Sigmoid colon (tissue), 7 donors: ENCODE data around the gene EARS2. TPM values are rescaled to one million over a fixed set of nuclear protein-coding genes. Genes with fewer than 3 reads are reported as not detected.

Experiments used
- DNase-seq: peaks from one replicate; pipeline ENCODE4 v3.0.0-alpha.2; 2019
- H3K27ac ChIP-seq, 4 donors: fragments of 200-600 bp; sonication (generic); one replicate each; pipeline ENCODE4 v1.5.1; 2016 to 2019; ENCODE audit warnings: mild to moderate bottlenecking in 1 of 4
- H3K27me3 ChIP-seq, 3 donors: fragments of 200-600 bp; sonication (generic); one replicate each; pipeline ENCODE4 v1.5.1; 2019; ENCODE audit warnings: mild to moderate bottlenecking in 1 of 3
- H3K36me3 ChIP-seq, 4 donors: fragments of 200-600 bp; sonication (generic); one replicate each; pipeline ENCODE4 v1.5.1; 2016 to 2019
- H3K4me1 ChIP-seq, 4 donors: fragments of 200-600 bp; sonication (generic); one replicate each; pipeline ENCODE4 v1.5.1; 2017 to 2019
- H3K4me3 ChIP-seq, 4 donors: fragments of 200-600 bp; sonication (generic); one replicate each; pipeline ENCODE4 v1.5.1; 2017 to 2019; ENCODE audit warnings: mild to moderate bottlenecking in 2 of 4, moderate library complexity in 1 of 4
- H3K9me3 ChIP-seq, 4 donors: fragments of 200-600 bp in 3 of 4; sonication (generic) in 3 of 4; one replicate each; pipeline versions ENCODE4 v1.5.1 to v1.6.1; 2013 to 2019
- EP300 ChIP-seq, 4 donors: sonication (generic); formaldehyde crosslinking; IDR thresholded peaks; one replicate each; pipeline ENCODE4 v1.6.1; 2017; ENCODE audit warnings: antibody characterized with exemption in 4 of 4
- POLR2A ChIP-seq, 2 donors: fragments of 450-650 bp; IDR thresholded peaks; one replicate each; pipeline ENCODE4 v1.6.1; 2016; ENCODE audit warnings: antibody characterized with exemption in 2 of 2, mild to moderate bottlenecking in 2 of 2, moderate library complexity in 2 of 2
- POLR2AphosphoS5 ChIP-seq, 4 donors: sonication (generic); formaldehyde crosslinking; IDR thresholded peaks; one replicate each; pipeline ENCODE4 v1.6.1; 2017; ENCODE audit warnings: antibody characterized with exemption in 4 of 4
- WGBS, 2 donors: extraction: QIAGEN DNeasy Blood & Tissue Kit; methylation state at CpG; one replicate each; pipeline ENCODE4 v1.1.7; 2013; 5-methylcytosine and 5-hydroxymethylcytosine counted together
- intact Hi-C: fragments of 100-400 bp; cut with DNase I; formaldehyde crosslinking; loops from one replicate; pipeline ENCODE4 v1.15.1; 2023
- polyA plus RNA-seq, 3 donors: library from polyadenylated mRNA; stranded (reverse); fragments of 200-250 nt; gene quantifications; one replicate each; pipeline ENCODE4 v1.2.3, GENCODE V29; 2013
- total RNA-seq, 4 donors: library from RNA; depleted of rRNA; stranded (reverse); fragments of >200 nt; gene quantifications; one replicate each; pipeline ENCODE4 v1.1.0, GENCODE V29; 2016
- TF ChIP-seq, protein P1 (sequence below), 4 experiments: fragments of 450-650 bp in 3 of 4; fragments of 200-600 bp in 1 of 4; IDR thresholded peaks; one replicate each; pipeline ENCODE4 v1.5.1; 2016 to 2019; ENCODE audit warnings: antibody characterized with exemption in 4 of 4, mild to moderate bottlenecking in 3 of 4, moderate library complexity in 2 of 4
- donor health status: healthy with polysubstance abuse.
- donor health status: Bipolar disorder and iron deficiency.
- donor health status: healthy.

EARS2 gene
- total and polyA plus RNA-seq, 7 donors, result 6.6 to 19.4 (median 8.2) TPM

DNA sequence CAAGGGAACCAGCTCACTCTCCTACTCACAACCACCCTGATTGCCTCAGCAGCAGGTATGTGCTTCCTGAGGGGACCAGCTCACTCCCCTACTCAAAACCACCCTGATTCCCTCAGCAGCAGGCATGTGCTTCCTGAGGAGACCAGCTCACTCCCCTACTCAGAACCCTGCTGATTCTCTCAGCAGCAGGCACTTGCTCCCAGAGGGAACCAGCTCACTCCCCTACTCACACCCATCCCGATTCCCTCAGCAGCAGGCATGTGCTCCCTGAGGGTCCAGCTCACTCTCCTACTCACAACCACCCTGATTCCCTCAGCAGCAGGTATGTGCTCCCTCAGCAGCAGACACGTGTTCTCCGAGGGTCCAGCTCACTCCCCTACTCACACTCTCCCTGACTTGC, 78.0 kb downstream of the EARS2 start:
- intact Hi-C loops, result no loop called here

DNA sequence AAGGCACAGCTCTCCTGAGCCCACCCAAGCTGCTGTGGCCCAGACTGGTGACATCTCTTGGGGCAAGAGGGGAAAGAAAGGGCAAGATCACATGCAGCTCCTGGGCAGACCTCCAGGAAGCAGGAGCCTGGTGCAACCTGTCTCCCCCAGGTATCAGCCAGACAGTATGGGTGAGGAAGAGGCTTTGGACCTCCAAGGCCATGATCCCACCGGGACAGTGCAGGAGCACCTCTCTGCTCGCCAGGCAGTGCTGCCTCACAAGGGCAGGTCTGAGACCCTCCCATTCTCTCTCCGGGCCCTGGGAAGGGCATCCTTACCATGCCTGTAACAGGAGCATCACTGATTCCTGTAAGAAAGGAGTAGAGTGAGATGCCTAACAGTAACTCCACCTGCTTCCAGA, 78.6 kb downstream of the EARS2 start:
- Histone ChIP-seq H3K27ac (no peak overlapping the region), H3K4me1 (no peaks in the 10 kb centered on the region), H3K27me3 (no peaks in the 10 kb centered on the region), H3K9me3 (no peaks in the 10 kb centered on the region), H3K36me3 (peaks cover 66 to 100% (median 73%) of the 10 kb centered on the region in 4 donors), H3K4me3 (no peak overlapping the region)
- intact Hi-C loops, result no loop called here
- no peak for DNase-seq
- WGBS, 2 donors, result 95 to 97% methylated on average over 3 of the region's 3 CpGs
- TF ChIP-seq EP300 (IDR thresholded peaks at IDR 0.05), result no peak
- no peak for TF ChIP-seq POLR2A (IDR thresholded peaks at IDR 0.05)
- no peak for TF ChIP-seq POLR2AphosphoS5 (IDR thresholded peaks at IDR 0.05)
- TF ChIP-seq, protein P1, sequence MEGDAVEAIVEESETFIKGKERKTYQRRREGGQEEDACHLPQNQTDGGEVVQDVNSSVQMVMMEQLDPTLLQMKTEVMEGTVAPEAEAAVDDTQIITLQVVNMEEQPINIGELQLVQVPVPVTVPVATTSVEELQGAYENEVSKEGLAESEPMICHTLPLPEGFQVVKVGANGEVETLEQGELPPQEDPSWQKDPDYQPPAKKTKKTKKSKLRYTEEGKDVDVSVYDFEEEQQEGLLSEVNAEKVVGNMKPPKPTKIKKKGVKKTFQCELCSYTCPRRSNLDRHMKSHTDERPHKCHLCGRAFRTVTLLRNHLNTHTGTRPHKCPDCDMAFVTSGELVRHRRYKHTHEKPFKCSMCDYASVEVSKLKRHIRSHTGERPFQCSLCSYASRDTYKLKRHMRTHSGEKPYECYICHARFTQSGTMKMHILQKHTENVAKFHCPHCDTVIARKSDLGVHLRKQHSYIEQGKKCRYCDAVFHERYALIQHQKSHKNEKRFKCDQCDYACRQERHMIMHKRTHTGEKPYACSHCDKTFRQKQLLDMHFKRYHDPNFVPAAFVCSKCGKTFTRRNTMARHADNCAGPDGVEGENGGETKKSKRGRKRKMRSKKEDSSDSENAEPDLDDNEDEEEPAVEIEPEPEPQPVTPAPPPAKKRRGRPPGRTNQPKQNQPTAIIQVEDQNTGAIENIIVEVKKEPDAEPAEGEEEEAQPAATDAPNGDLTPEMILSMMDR (IDR thresholded peaks at IDR 0.05), result no peak

More for the DNA sequence above, 78.0 kb downstream of the EARS2 start:
- no peaks in the 10 kb centered on the region for H3K4me1 ChIP-seq
- no peaks in the 10 kb centered on the region for H3K9me3 ChIP-seq
- no peak overlapping the region for H3K4me3 ChIP-seq
- H3K27me3 ChIP-seq, result no peaks in the 10 kb centered on the region
- H3K36me3 ChIP-seq, result peaks cover 61 to 99% (median 72%) of the 10 kb centered on the region in 4 donors
- DNase-seq, result no peak
- TF ChIP-seq EP300 (IDR thresholded peaks at IDR 0.05) (no peak), POLR2A (IDR thresholded peaks at IDR 0.05) (no peak), POLR2AphosphoS5 (IDR thresholded peaks at IDR 0.05) (no peak)
- TF ChIP-seq, protein P1 (IDR thresholded peaks at IDR 0.05), result no peak
- 93 to 96% methylated on average over 3 of the region's 3 CpGs for WGBS, 2 donors
- no peak overlapping the region for H3K27ac ChIP-seq

DNA sequence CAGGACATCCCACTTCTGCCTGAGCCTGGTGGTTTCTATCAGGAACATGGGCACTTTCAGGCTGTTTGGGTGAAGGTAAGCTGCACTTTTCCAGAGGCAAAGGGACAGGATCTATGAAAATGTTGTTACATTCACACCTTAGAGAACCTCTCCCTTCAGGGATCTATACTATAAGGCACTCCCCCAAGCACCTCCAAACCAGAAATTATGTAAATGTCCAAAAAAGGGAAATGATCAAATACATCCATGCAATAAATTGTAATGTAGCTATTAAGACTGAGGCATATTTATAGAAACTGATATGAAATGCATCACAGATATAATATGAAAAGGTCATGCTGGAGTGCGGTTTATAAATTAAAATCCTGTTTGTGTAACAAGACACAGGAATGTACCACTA, 80.9 kb downstream of the EARS2 start:
- no peaks in the 10 kb centered on the region for H3K4me1 ChIP-seq
- no peak overlapping the region for H3K4me3 ChIP-seq
- peaks cover 57 to 96% (median 66%) of the 10 kb centered on the region in 4 donors for H3K36me3 ChIP-seq
- H3K27ac ChIP-seq, result no peak overlapping the region
- intact Hi-C loops, result no loop called here
- H3K27me3 ChIP-seq, result no peaks in the 10 kb centered on the region
- no peak for TF ChIP-seq EP300 (IDR thresholded peaks at IDR 0.05)
- TF ChIP-seq, protein P1 (IDR thresholded peaks at IDR 0.05), result no peak
- 98 to 100% methylated on average over 1 of the region's 1 CpG for WGBS, 2 donors
- DNase-seq, result no peak
- H3K9me3 ChIP-seq, result no peaks in the 10 kb centered on the region

Other genes starting within 250 kb of the EARS2 start
- 10 to 100 TPM; 12.0 to 25.5 (median 13.9) TPM for gene COG7, start 104.2 kb downstream of the EARS2 start, total RNA-seq
- 10 to 100 TPM; 17.4 to 26.0 (median 19.4) TPM for gene COG7, start 104.2 kb downstream of the EARS2 start, polyA plus RNA-seq
- 10 to 100 TPM; 29.1 to 55.7 (median 34.7) TPM for gene GGA2, start 46.9 kb downstream of the EARS2 start, total RNA-seq
- 10 to 100 TPM; 13.2 to 36.1 (median 15.3) TPM for gene GGA2, start 46.9 kb downstream of the EARS2 start, polyA plus RNA-seq
- gene UBFD1, start 377 bp upstream of the EARS2 start, total RNA-seq, result 100 to 1,000 TPM in 1 of 4 donors, 10 to 100 TPM in 3; 45.1 to 101 (median 57.6) TPM
- gene UBFD1, start 377 bp upstream of the EARS2 start, polyA plus RNA-seq, result 10 to 100 TPM in 1 of 3 donors, 1 to 10 TPM in 2; 8.1 to 16.6 (median 8.4) TPM
- 100 to 1,000 TPM; 101 to 179 (median 159) TPM for gene NDUFAB1, start 39.0 kb upstream of the EARS2 start, total RNA-seq
- 100 to 1,000 TPM; 283 to 398 (median 297) TPM for gene NDUFAB1, start 39.0 kb upstream of the EARS2 start, polyA plus RNA-seq
- gene PALB2, start 84.0 kb upstream of the EARS2 start, total RNA-seq, result 10 to 100 TPM in 2 of 4 donors, 1 to 10 TPM in 2; 7.5 to 11.2 (median 9.4) TPM
- 1 to 10 TPM; 7.2 to 8.7 (median 7.4) TPM for gene PALB2, start 84.0 kb upstream of the EARS2 start, polyA plus RNA-seq
- gene DCTN5, start 84.1 kb upstream of the EARS2 start, total RNA-seq, result 10 to 100 TPM; 24.1 to 41.4 (median 34.1) TPM
- 10 to 100 TPM; 13.2 to 31.0 (median 28.4) TPM for gene DCTN5, start 84.1 kb upstream of the EARS2 start, polyA plus RNA-seq
- gene PLK1, start 121.5 kb upstream of the EARS2 start, total RNA-seq, result 1 to 10 TPM in 3 of 4 donors, under 1 TPM in 1; 0.82 to 5.2 (median 3.0) TPM
- gene PLK1, start 121.5 kb upstream of the EARS2 start, polyA plus RNA-seq, result 10 to 100 TPM in 1 of 3 donors, 1 to 10 TPM in 2; 2.4 to 37.0 (median 9.0) TPM
- 1 to 10 TPM in 1 of 4 donors, under 1 TPM in 1, not detected in 2; 0.36 to 1.9 TPM for gene ERN2, start 155.9 kb upstream of the EARS2 start, total RNA-seq
- 100 to 1,000 TPM in 1 of 3 donors, 10 to 100 TPM in 2; 19.9 to 123 (median 33.0) TPM for gene ERN2, start 155.9 kb upstream of the EARS2 start, polyA plus RNA-seq
- gene CHP2, start 197.7 kb upstream of the EARS2 start, total RNA-seq, result under 1 TPM in 1 of 4 donors, not detected in 3; 0.28 TPM
- 100 to 1,000 TPM in 2 of 3 donors, 10 to 100 TPM in 1; 57.9 to 385 (median 289) TPM for gene CHP2, start 197.7 kb upstream of the EARS2 start, polyA plus RNA-seq